Cerebellar nuclear complex (tissue), 1 donor: Measurements from ENCODE around the gene NBPF10.
"Not testable (repeated sequence)": the region's sequence is repeated elsewhere in the genome, so short reads cannot be mapped to it uniquely, and the experiment has no call there.

Source experiments
- DNase-seq, 2 experiments: peaks; one replicate each; lab custom pipeline; 2025; lab: John Stamatoyannopoulos, UW

Gene NBPF10, protein sequence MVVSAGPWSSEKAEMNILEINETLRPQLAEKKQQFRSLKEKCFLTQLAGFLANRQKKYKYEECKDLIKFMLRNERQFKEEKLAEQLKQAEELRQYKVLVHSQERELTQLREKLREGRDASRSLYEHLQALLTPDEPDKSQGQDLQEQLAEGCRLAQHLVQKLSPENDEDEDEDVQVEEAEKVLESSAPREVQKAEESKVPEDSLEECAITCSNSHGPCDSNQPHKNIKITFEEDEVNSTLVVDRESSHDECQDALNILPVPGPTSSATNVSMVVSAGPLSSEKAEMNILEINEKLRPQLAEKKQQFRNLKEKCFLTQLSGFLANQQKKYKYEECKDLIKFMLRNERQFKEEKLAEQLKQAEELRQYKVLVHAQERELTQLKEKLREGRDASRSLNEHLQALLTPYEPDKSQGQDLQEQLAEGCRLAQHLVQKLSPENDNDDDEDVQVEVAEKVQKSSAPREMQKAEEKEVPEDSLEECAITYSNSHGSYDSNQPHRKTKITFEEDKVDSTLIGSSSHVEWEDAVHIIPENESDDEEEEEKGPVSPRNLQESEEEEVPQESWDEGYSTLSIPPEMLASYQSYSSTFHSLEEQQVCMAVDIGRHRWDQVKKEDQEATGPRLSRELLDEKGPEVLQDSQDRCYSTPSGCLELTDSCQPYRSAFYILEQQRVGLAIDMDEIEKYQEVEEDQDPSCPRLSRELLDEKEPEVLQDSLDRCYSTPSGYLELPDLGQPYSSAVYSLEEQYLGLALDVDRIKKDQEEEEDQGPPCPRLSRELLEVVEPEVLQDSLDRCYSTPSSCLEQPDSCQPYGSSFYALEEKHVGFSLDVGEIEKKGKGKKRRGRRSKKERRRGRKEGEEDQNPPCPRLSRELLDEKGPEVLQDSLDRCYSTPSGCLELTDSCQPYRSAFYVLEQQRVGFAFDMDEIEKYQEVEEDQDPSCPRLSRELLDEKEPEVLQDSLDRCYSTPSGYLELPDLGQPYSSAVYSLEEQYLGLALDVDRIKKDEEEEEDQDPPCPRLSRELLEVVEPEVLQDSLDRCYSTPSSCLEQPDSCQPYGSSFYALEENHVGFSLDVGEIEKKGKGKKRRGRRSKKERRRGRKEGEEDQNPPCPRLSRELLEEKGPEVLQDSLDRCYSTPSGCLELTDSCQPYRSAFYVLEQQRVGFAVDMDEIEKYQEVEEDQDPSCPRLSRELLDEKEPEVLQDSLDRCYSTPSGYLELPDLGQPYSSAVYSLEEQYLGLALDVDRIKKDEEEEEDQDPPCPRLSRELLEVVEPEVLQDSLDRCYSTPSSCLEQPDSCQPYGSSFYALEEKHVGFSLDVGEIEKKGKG (N-terminal part only)

DNA sequence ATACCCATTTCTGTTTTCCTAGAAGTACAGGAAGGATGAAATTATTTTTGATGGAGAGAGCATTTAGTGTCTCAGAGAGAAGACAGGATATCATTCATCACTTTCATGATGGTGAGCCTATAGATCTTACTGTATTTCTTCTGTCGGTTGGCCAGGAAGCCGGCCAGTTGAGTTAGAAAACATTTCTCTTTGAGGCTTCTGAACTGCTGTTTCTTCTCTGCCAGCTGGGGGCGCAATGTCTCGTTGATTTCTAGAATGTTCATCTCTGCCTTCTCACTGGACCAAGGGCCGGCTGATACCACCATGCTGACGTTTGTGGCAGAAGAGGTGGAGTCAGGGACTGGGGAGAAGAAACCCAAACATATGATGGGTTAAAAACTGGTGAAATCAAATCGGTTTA lies at the start of gene NBPF10:
TSS of gene NBPF10 (minus strand) at position 340 of the 400 bp plus-strand sequence. CDS start at position 305, 35 bp downstream.
- not testable (repeated sequence) for DNase-seq

DNA sequence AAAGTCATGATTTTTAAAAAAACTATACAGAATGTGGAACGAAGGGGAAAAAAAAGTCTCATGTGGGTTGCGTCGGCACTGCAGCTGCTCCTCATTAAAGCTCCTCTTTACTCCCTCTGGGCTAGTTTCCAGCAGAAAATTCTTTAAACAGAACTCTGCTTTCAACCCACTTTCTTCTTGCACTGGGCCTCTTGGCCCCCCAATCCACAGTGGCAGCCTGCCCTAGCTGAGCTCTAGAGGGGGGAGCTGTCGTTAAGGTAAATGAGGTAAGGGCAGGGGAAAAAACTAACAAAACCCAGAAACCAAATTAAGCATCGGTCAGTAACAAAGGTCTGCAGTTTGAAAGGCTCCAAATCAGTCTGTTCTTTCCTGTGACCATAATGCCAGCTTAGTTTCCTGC lies 29.9 kb upstream of the NBPF10 start:
- DNase-seq, result not testable (repeated sequence)

DNA sequence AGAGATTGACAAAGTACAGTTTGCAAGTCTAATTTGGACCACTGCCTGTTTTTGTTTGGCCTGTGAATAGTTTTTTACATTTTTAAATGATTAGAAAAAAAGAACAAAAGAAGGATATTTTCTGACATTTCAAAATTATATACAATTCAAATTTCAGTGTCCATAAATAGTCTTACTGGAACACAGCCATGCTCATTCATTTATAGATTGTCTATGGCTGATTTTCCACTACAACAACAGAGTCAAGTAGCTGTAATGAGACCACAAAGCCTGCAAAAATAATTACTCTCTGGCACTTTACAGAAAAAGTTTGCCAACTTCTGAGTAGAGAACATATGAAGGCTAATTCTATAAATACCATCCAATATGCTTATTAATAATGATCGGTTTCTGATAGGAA lies 23.1 kb upstream of the NBPF10 start:
- DNase-seq, result not testable (repeated sequence)

DNA sequence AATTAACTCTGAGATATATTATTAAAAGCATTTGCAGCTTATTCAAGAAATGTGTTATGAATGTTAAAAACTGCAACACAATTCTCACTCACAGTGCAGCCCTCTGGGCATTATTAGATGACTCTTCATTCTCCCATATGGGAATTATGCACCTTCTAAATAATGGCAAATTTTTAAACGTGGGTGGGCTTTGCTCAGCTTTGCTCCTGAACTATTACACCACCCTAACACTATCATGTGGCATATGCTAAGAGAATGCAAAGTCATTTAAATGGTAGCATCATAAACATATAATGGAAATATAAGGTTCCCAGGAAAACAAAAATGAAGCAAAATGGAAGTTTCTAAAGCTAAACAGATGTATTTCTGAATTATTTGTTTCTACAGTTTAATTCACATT lies 22.7 kb upstream of the NBPF10 start:
- DNase-seq, result not testable (repeated sequence)
